IPS-18a (cell line): ENCODE results near the gene SPATA25.
"Not testable (repeated sequence)": the region's sequence is repeated elsewhere in the genome, so short reads cannot be mapped to it uniquely, and the experiment has no call there.

Experiments
- H3K27ac ChIP-seq: one replicate; pipeline ENCODE4 v1.5.1; 2013; ENCODE audit warnings: low read length
- H3K27me3 ChIP-seq: one replicate; pipeline ENCODE4 v1.6.1; 2013; ENCODE audit warnings: mild to moderate bottlenecking, low read length; ENCODE audit not compliant: control insufficient read depth, insufficient read depth
- H3K36me3 ChIP-seq: one replicate; pipeline ENCODE4 v1.6.1; 2013; ENCODE audit warnings: low read depth, low read length; ENCODE audit not compliant: control insufficient read depth
- H3K4me1 ChIP-seq: one replicate; pipeline ENCODE4 v1.6.1; 2013; ENCODE audit warnings: low read depth, low read length; ENCODE audit not compliant: control insufficient read depth
- H3K4me3 ChIP-seq: one replicate; pipeline ENCODE4 v1.5.1; 2013; ENCODE audit warnings: low read length
- H3K9ac ChIP-seq: one replicate; pipeline ENCODE4 v1.6.1; 2013; ENCODE audit warnings: mild to moderate bottlenecking, low read length, moderate library complexity
- H3K9me3 ChIP-seq: one replicate; pipeline ENCODE4 v1.6.1; 2013; ENCODE audit warnings: low read depth, low read length; ENCODE audit not compliant: control insufficient read depth

SPATA25 gene

GRCh38 chr20:45887346-45887715, at the start of gene SPATA25:
TSS of gene SPATA25 (minus strand) at chr20:45887622. CDS start at chr20:45887590, 32 bp downstream.
- Histone ChIP-seq H3K27me3 (no peaks in the 10 kb centered on the region), H3K9me3 (no peaks in the 10 kb centered on the region), H3K27ac (no peak within 1 kb of the TSS), H3K4me3 (no peak within 1 kb of the TSS), H3K36me3 (peaks cover 23% of the 10 kb centered on the region), H3K4me1 (no peaks in the 10 kb centered on the region), H3K9ac (no peak within 1 kb of the TSS)

GRCh38 chr20:45935416-45936046, 48.1 kb upstream of the SPATA25 start:
- H3K9ac ChIP-seq, result peak overlapping the region; percentile 98
- no peaks in the 10 kb centered on the region for H3K27me3 ChIP-seq
- peaks cover 22% of the 10 kb centered on the region for H3K36me3 ChIP-seq
- H3K27ac ChIP-seq, result peak overlapping the region; percentile 48
- no peaks in the 10 kb centered on the region for H3K9me3 ChIP-seq
- peak overlapping the region; percentile 96 for H3K4me3 ChIP-seq
- H3K4me1 ChIP-seq, result peaks cover 32% of the 10 kb centered on the region

GRCh38 chr20:45934586-45935415, 47.4 kb upstream of the SPATA25 start, which contains the start of gene PCIF1:
TSS of gene PCIF1 (plus strand) at chr20:45934683. CDS start at chr20:45939000, 4,317 bp downstream.
- peak within 1 kb of the TSS; percentile 85 for H3K27ac ChIP-seq
- no peaks in the 10 kb centered on the region for H3K9me3 ChIP-seq
- no peaks in the 10 kb centered on the region for H3K27me3 ChIP-seq
- H3K9ac ChIP-seq, result peak within 1 kb of the TSS; percentile 98
- peaks cover 32% of the 10 kb centered on the region for H3K4me1 ChIP-seq
- peaks cover 15% of the 10 kb centered on the region for H3K36me3 ChIP-seq
- peak within 1 kb of the TSS; percentile 96 for H3K4me3 ChIP-seq

- Histone ChIP-seq H3K4me3 (peak overlapping the region; percentile 96), H3K27me3 (no peaks in the 10 kb centered on the region), H3K4me1 (peaks cover 32% of the 10 kb centered on the region), H3K27ac (peak overlapping the region; percentile 85), H3K36me3 (peaks cover 9% of the 10 kb centered on the region), H3K9me3 (no peaks in the 10 kb centered on the region), H3K9ac (peak overlapping the region; percentile 98)
Observed at GRCh38 chr20:45934046-45934585, 46.7 kb upstream of the SPATA25 start.

- H3K36me3 ChIP-seq, result peaks cover 9% of the 10 kb centered on the region
- H3K27me3 ChIP-seq, result no peaks in the 10 kb centered on the region
- H3K9me3 ChIP-seq, result no peaks in the 10 kb centered on the region
- H3K4me1 ChIP-seq, result peaks cover 28% of the 10 kb centered on the region
- peak overlapping the region; percentile 98 for H3K9ac ChIP-seq
- H3K27ac ChIP-seq, result peak overlapping the region; percentile 85
- H3K4me3 ChIP-seq, result peak overlapping the region; percentile 96
Observed at GRCh38 chr20:45933266-45934045, 46.0 kb upstream of the SPATA25 start.

GRCh38 chr20:45931680-45932079, 44.3 kb upstream of the SPATA25 start:
- H3K9ac ChIP-seq, H3K27ac ChIP-seq, H3K4me3 ChIP-seq, H3K27me3 ChIP-seq, H3K9me3 ChIP-seq, H3K36me3 ChIP-seq: not testable (repeated sequence)
- peaks cover 10% of the 10 kb centered on the region for H3K4me1 ChIP-seq

- H3K9me3 ChIP-seq, result no peaks in the 10 kb centered on the region
- no peaks in the 10 kb centered on the region for H3K27me3 ChIP-seq
- H3K9ac ChIP-seq, result no peak overlapping the region
- no peak overlapping the region for H3K4me3 ChIP-seq
- H3K4me1 ChIP-seq, result no peaks in the 10 kb centered on the region
- no peaks in the 10 kb centered on the region for H3K36me3 ChIP-seq
- H3K27ac ChIP-seq, result no peak overlapping the region
Observed at GRCh38 chr20:45927071-45927878, 39.9 kb upstream of the SPATA25 start.

- H3K9me3 ChIP-seq, result no peaks in the 10 kb centered on the region
- H3K27ac ChIP-seq, result no peak overlapping the region
- no peaks in the 10 kb centered on the region for H3K36me3 ChIP-seq
- no peak overlapping the region for H3K4me3 ChIP-seq
- H3K4me1 ChIP-seq, result no peaks in the 10 kb centered on the region
- no peak overlapping the region for H3K9ac ChIP-seq
- no peaks in the 10 kb centered on the region for H3K27me3 ChIP-seq
Observed at GRCh38 chr20:45926731-45927070, 39.3 kb upstream of the SPATA25 start.

GRCh38 chr20:45925821-45926506, 38.5 kb upstream of the SPATA25 start:
- Histone ChIP-seq H3K27me3 (no peaks in the 10 kb centered on the region), H3K4me3 (no peak overlapping the region), H3K9me3 (no peaks in the 10 kb centered on the region), H3K9ac (no peak overlapping the region), H3K4me1 (no peaks in the 10 kb centered on the region), H3K27ac (no peak overlapping the region), H3K36me3 (no peaks in the 10 kb centered on the region)

- H3K27ac ChIP-seq, result no peak overlapping the region
- H3K9ac ChIP-seq, result no peak overlapping the region
- H3K4me1 ChIP-seq, result no peaks in the 10 kb centered on the region
- no peaks in the 10 kb centered on the region for H3K36me3 ChIP-seq
- no peak overlapping the region for H3K4me3 ChIP-seq
- H3K9me3 ChIP-seq, result no peaks in the 10 kb centered on the region
- no peaks in the 10 kb centered on the region for H3K27me3 ChIP-seq
Observed at GRCh38 chr20:45924391-45925261, 37.2 kb upstream of the SPATA25 start.
